Heart left ventricle (tissue), 16 donors: ENCODE results near the gene SYNPO2. TPM values are rescaled to one million over a fixed set of nuclear protein-coding genes. Genes with fewer than 3 reads are reported as not detected.

ENCODE experiments used
- ATAC-seq, 4 donors: fragments of 200-7000 bp; cut with Tn5 transposase; one replicate each; pipeline ENCODE4 v1.9.1; 2020 to 2022; ENCODE audit warnings: moderate library complexity in 4 of 4, mild to moderate bottlenecking in 3 of 4, moderate number of reproducible peaks in 1 of 4
- DNase-seq, 5 donors: peaks; one replicate each; pipeline ENCODE4 v3.0.0-alpha.2; 2020
- H3K27ac ChIP-seq, 12 donors: fragments of 200-600 bp; sonication (generic) in 4 of 12; one replicate each; pipeline versions ENCODE4 v1.5.0 to v1.8.0; 2016 to 2022; ENCODE audit warnings: mild to moderate bottlenecking in 2 of 12
- H3K27me3 ChIP-seq, 9 donors: fragments of 200-600 bp; sonication (generic) in 2 of 9; one replicate each; pipeline versions ENCODE4 v1.5.1 to v1.8.0; 2016 to 2022; ENCODE audit warnings: mild to moderate bottlenecking in 3 of 9
- H3K36me3 ChIP-seq, 9 donors: fragments of 200-600 bp; sonication (generic) in 2 of 9; one replicate each; pipeline versions ENCODE4 v1.5.0 to v1.8.0; 2018 to 2022; ENCODE audit warnings: mild to moderate bottlenecking in 2 of 9
- H3K4me1 ChIP-seq, 12 donors: fragments of 200-600 bp; sonication (generic) in 4 of 12; one replicate each; pipeline versions ENCODE4 v1.5.0 to v1.8.0; 2016 to 2022; ENCODE audit warnings: mild to moderate bottlenecking in 3 of 12
- H3K4me3 ChIP-seq, 12 donors: fragments of 200-600 bp; sonication (generic) in 4 of 12; one replicate each; pipeline versions ENCODE4 v1.5.0 to v1.8.0; 2017 to 2022; ENCODE audit warnings: mild to moderate bottlenecking in 9 of 12, moderate library complexity in 4 of 12
- H3K9me3 ChIP-seq, 12 donors: fragments of 200-600 bp; sonication (generic) in 4 of 12; one replicate each; pipeline versions ENCODE4 v1.5.0 to v1.8.0; 2016 to 2022; ENCODE audit warnings: mild to moderate bottlenecking in 1 of 12
- CTCF ChIP-seq, 12 donors: fragments of 200-600 bp; sonication (generic) in 4 of 12; IDR thresholded peaks; one replicate each; pipeline versions ENCODE4 v1.5.0 to v1.8.0; 2018 to 2022; ENCODE audit warnings: antibody characterized with exemption in 12 of 12, mild to moderate bottlenecking in 5 of 12
- POLR2A ChIP-seq, 2 donors: fragments of 450-650 bp; IDR thresholded peaks; one replicate each; pipeline ENCODE4 v1.6.1; 2017; ENCODE audit warnings: antibody characterized with exemption in 2 of 2, mild to moderate bottlenecking in 2 of 2, moderate library complexity in 2 of 2
- WGBS, 4 donors: extraction: QIAGEN DNeasy Blood & Tissue Kit in 2 of 4; methylation state at CpG; one replicate each; pipeline versions ENCODE4 v1.1.5 to v1.1.7; 2013 to 2018; 5-methylcytosine and 5-hydroxymethylcytosine counted together
- intact Hi-C, 10 donors: fragments of 100-400 bp; cut with DNase I; formaldehyde crosslinking; loops; one replicate each; pipeline versions ENCODE4 v1.11.1 to v1.14.2; 2022
- long read RNA-seq, 3 donors: library from polyadenylated mRNA; unstranded; transcript quantifications; one replicate each; pipeline ENCODE4 v2.0.0, GENCODE V29; 2020 to 2021
- polyA plus RNA-seq, 2 donors: library from polyadenylated mRNA; stranded (reverse); fragments of 200-250 nt; gene quantifications; one replicate each; pipeline ENCODE4 v1.2.3, GENCODE V29; 2013
- total RNA-seq, 9 donors: library from RNA; depleted of rRNA in 2 of 9; stranded (reverse); fragments of >200 nt in 2 of 9; fragmentation: NEBNext Ultra II Directional in 3 of 9; extraction: Animal tissue kit (Norgen Biotek cat#: 25700) in 3 of 9; gene quantifications; one replicate each; pipeline versions ENCODE4 v1.1.0 to v1.2.4, GENCODE V29; 2016 to 2023
- donor health status: ischemic (EF 13 %, LVEDD 7.1; RV severe dilation, severe dysfunction).
- donor health status: healthy with polysubstance abuse.
- donor health status: DM: no; HTN: yes; CAD: no.
- donor health status: DM: no; HTN: no; CAD: no.
- donor health status: ischemic (EF 25% LVEDD 6.9; RV normal size, moderate dysfunction).
- donor health status: ischemic (EF 25% LVEDD 5.7; RV mildly dilated, moderate dysfunction).
- donor health status: healthy.
- donor health status: DM: yes; HTN: yes; CAD: no.
- donor health status: ischemic (EF 35%, LVEDD 5.7; RV mildly dilated, moderate dysfunction).
- donor health status: nonischemic (EF 11% LVEDD 7.7; RV severe dilation, severe dysfunction).
- donor health status: DM: yes; HTN: yes; CAD: no.
- donor health status: PGD.
- donor health status: ischemic (EF 29% LVEDD 5.4; RV normal size, mild dysfunction).
- donor health status: nonischemic (EF 23%, LVEDD 6.1; RV moderate dilation, normal function).

The SYNPO2 gene, protein sequence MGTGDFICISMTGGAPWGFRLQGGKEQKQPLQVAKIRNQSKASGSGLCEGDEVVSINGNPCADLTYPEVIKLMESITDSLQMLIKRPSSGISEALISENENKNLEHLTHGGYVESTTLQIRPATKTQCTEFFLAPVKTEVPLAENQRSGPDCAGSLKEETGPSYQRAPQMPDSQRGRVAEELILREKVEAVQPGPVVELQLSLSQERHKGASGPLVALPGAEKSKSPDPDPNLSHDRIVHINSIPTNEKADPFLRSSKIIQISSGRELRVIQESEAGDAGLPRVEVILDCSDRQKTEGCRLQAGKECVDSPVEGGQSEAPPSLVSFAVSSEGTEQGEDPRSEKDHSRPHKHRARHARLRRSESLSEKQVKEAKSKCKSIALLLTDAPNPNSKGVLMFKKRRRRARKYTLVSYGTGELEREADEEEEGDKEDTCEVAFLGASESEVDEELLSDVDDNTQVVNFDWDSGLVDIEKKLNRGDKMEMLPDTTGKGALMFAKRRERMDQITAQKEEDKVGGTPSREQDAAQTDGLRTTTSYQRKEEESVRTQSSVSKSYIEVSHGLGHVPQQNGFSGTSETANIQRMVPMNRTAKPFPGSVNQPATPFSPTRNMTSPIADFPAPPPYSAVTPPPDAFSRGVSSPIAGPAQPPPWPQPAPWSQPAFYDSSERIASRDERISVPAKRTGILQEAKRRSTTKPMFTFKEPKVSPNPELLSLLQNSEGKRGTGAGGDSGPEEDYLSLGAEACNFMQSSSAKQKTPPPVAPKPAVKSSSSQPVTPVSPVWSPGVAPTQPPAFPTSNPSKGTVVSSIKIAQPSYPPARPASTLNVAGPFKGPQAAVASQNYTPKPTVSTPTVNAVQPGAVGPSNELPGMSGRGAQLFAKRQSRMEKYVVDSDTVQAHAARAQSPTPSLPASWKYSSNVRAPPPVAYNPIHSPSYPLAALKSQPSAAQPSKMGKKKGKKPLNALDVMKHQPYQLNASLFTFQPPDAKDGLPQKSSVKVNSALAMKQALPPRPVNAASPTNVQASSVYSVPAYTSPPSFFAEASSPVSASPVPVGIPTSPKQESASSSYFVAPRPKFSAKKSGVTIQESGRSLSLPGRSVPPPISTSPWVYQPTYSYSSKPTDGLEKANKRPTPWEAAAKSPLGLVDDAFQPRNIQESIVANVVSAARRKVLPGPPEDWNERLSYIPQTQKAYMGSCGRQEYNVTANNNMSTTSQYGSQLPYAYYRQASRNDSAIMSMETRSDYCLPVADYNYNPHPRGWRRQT
- total RNA-seq: 100 to 1,000 TPM; 151 to 290 (median 247) TPM
- polyA plus RNA-seq: 10 to 100 TPM; 31.2 to 72.4 TPM
- long read RNA-seq, donor 1, full-length matches to known transcripts: 28 of 158 reads
- long read RNA-seq, donor 1, partial matches to known transcripts: 125 of 158 reads
- long read RNA-seq, donor 1, other reads (novel, unspliced or antisense): 5 of 158 reads
- long read RNA-seq, donor 2, full-length matches to known transcripts: 72 of 444 reads
- long read RNA-seq, donor 2, partial matches to known transcripts: 368 of 444 reads
- long read RNA-seq, donor 2, other reads (novel, unspliced or antisense): 4 of 444 reads
- long read RNA-seq, donor 3, full-length matches to known transcripts: 24 of 214 reads
- long read RNA-seq, donor 3, partial matches to known transcripts: 180 of 214 reads
- long read RNA-seq, donor 3, other reads (novel, unspliced or antisense): 10 of 214 reads

DNA sequence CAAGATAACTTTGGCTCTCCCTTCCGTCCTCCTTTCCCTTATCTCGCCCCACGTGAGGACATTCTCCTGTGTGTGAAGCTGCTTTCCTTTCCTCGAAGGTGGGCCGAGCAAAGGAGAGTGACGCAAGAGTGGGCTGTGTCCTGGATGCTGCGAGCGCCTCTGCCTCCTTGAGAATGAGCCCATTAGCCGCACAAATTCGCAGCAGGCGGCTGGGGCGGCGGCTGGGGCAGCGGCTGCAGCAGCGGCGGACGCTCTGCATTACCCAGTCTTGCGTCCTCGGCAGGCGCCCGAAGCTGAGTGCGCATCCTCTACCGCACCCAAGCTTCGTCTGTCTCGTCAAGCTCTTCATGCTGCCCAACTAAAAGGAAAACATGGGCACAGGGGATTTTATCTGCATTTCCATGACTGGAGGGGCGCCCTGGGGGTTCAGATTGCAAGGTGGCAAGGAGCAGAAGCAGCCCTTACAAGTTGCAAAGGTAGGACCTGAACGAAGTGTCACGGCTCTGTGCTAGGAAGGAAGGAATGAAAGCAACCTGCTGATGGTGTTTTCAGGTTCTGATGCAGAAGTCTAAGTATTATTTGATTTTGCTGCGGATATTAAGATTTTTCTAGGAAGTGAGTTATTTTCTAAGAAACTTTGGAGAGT, at the start of gene SYNPO2:
Gene SYNPO2 (plus strand): TSS at position 189 of the 646 bp plus-strand sequence. CDS start 183 bp downstream, at position 372.
- Histone ChIP-seq H3K4me3 (peak within 1 kb of the TSS; percentile 21 to 82 (median 72)), H3K9me3 (no peaks in the 10 kb centered on the region), H3K36me3 (no peaks in the 10 kb centered on the region), H3K27me3 (peaks cover 0 to 14% (median 0%) of the 10 kb centered on the region in 9 donors), H3K4me1 (peaks cover 0 to 13% (median 7%) of the 10 kb centered on the region in 12 donors), H3K27ac (peak within 1 kb of the TSS; percentile 70 to 93 (median 88))
- intact Hi-C loops: loop anchor here in 9 of 10 donors (1.0 to 10.0 kb wide), 11 partner anchors 51 to 406 kb away; partner anchors contain the start of gene SEC24D (in 4 of the 9)
- ATAC-seq: peak; percentile 81 to 94 (median 86)
- peak in 1 of 12 donors; percentile 5 for TF ChIP-seq CTCF (IDR thresholded peaks at IDR 0.05)
- TF ChIP-seq POLR2A (IDR thresholded peaks at IDR 0.05): peak in 1 of 2 donors; percentile 82
- 1 to 2% (median 2%) methylated on average over 19 to 29 of the region's 29 CpGs for WGBS, 4 donors
- DNase-seq: peak; percentile 82 to 90 (median 88)

- no peak for DNase-seq
- H3K27ac ChIP-seq: no peak overlapping the region
- H3K9me3 ChIP-seq: no peaks in the 10 kb centered on the region
- H3K4me3 ChIP-seq: no peak overlapping the region
- intact Hi-C loops: loop anchor here in 5 of 10 donors (5.0 to 10.0 kb wide), 4 partner anchors 45 to 97 kb away; partner anchors contain the start of gene SYNPO2 (in 4 of the 5)
- 61 to 78% (median 68%) methylated on average over 3 of the region's 3 CpGs for WGBS, 4 donors
- H3K4me1 ChIP-seq: peaks cover 0 to 12% (median 5%) of the 10 kb centered on the region in 12 donors
- H3K36me3 ChIP-seq: no peaks in the 10 kb centered on the region
- no peak for ATAC-seq
- TF ChIP-seq POLR2A (IDR thresholded peaks at IDR 0.05): no peak
- no peak for TF ChIP-seq CTCF (IDR thresholded peaks at IDR 0.05)
- H3K27me3 ChIP-seq: no peaks in the 10 kb centered on the region
These were observed 49.3 kb upstream of the SYNPO2 start for GRCh38 chr4:118839221-118839927.

GRCh38 chr4:118842055-118842454, 46.6 kb upstream of the SYNPO2 start:
- intact Hi-C loops: loop anchor here in 1 of 10 donors (5.0 kb wide), 1 partner anchor 35 kb away; no protein-coding TSS in a partner anchor
- 40 to 86% (median 77%) methylated on average over 3 of the region's 3 CpGs for WGBS, 4 donors

More at GRCh38 chr4:118842055-118842454, 46.6 kb upstream of the SYNPO2 start:
- DNase-seq (no peak), ATAC-seq (no peak)
- TF ChIP-seq POLR2A (IDR thresholded peaks at IDR 0.05): no peak
- TF ChIP-seq CTCF (IDR thresholded peaks at IDR 0.05): no peak
- Histone ChIP-seq H3K9me3 (no peaks in the 10 kb centered on the region), H3K36me3 (no peaks in the 10 kb centered on the region), H3K27ac (no peak overlapping the region), H3K27me3 (no peaks in the 10 kb centered on the region), H3K4me1 (no peaks in the 10 kb centered on the region), H3K4me3 (no peak overlapping the region)
